K562 (cell line): ENCODE data around the gene ZSCAN21. TPM values are rescaled to one million over a fixed set of nuclear protein-coding genes. Genes with fewer than 3 reads are reported as not detected.
A peak's percentile ranks its signal among the peaks of the same experiment; 100 is the strongest.

Source experiments
- ATAC-seq: fragments of 200-7000 bp; cut with Tn5 transposase; 3 replicates; pipeline ENCODE4 v1.9.1; 2020; ENCODE audit warnings: moderate library complexity
- BruUV-seq: library from RNA; stranded (reverse); fragments of 400-500 nt; replicated peaks from 2 replicates; lab custom pipeline; 2021; lab: Mats Ljungman, UMichigan
- CTCF ChIA-PET: fragments of 300-600 bp; formaldehyde crosslinking; extraction: SDS; loops from one replicate; lab custom pipeline; 2021; ENCODE audit warnings: low intra/inter-chr PET ratio; lab: Yijun Ruan, JAX
- POLR2A ChIA-PET: fragments of 300-600, 350-650 bp; sonication (Branson Sonifier 250); formaldehyde crosslinking; extraction: SDS; loops from one replicate; lab custom pipeline; 2021; ENCODE audit warnings: antibody characterized with exemption, inconsistent platforms; lab: Yijun Ruan, JAX
- DNase-seq, 4 experiments: peaks; one replicate each; pipeline versions ENCODE4 v3.0.0 to v3.0.0-alpha.2; 2011 to 2018; ENCODE audit warnings: low spot score in 3 of 4, mixed read lengths in 3 of 4; ENCODE audit errors: extremely low read depth in 1 of 4
- FAIRE-seq: peaks from 2 replicates; lab custom pipeline; 2011; peaks lifted over from hg19 to GRCh38; lab: Jason Lieb, UNC
- H2AFZ ChIP-seq: 2 replicates; pipeline ENCODE4 v1.6.0; 2011; ENCODE audit warnings: low read depth, low read length, control low read depth, inconsistent platforms
- H3K27ac ChIP-seq: fragments of 200-600 bp; 3 replicates; pipeline ENCODE4 v1.8.0; 2011; ENCODE audit warnings: low read depth, mild to moderate bottlenecking, control low read depth, inconsistent platforms, low read length, moderate library complexity, mixed read lengths; ENCODE audit errors: extremely low read depth
- H3K27me3 ChIP-seq, 2 experiments: fragments of 300-600 bp in 1 of 2; 2 replicates in 1 of 2; 3 replicates in 1 of 2; pipeline versions ENCODE4 v1.6.0 to v1.8.0; 2011; ENCODE audit warnings: inconsistent platforms in 2 of 2, low read length in 2 of 2, mild to moderate bottlenecking in 1 of 2, mixed read lengths in 1 of 2, moderate library complexity in 1 of 2; ENCODE audit not compliant: control insufficient read depth in 2 of 2, insufficient read depth in 2 of 2
- H3K36me3 ChIP-seq: fragments of 300-600 bp; 3 replicates; pipeline ENCODE4 v1.8.0; 2011; ENCODE audit warnings: mild to moderate bottlenecking, low read length, inconsistent platforms; ENCODE audit not compliant: control insufficient read depth, insufficient read depth
- H3K4me1 ChIP-seq, 2 experiments: fragments of 200-600 bp in 1 of 2; replicated peaks in 1 of 2; 2 replicates in 1 of 2; 3 replicates in 1 of 2; pipeline versions ENCODE4 v1.5.1 to v1.8.0; 2011; ENCODE audit warnings: inconsistent platforms in 2 of 2, low read length in 2 of 2, mild to moderate bottlenecking in 1 of 2, mixed read lengths in 1 of 2, moderate library complexity in 1 of 2; ENCODE audit not compliant: control insufficient read depth in 2 of 2, insufficient read depth in 2 of 2
- H3K4me2 ChIP-seq: 2 replicates; pipeline ENCODE4 v1.6.1; 2011; ENCODE audit warnings: low read length, control low read depth, inconsistent platforms, mixed read lengths; ENCODE audit not compliant: insufficient read depth
- H3K4me3 ChIP-seq: fragments of 200-600 bp; sonication (generic), shearing (Covaris generic); 2 replicates; pipeline ENCODE4 v1.5.1; 2016; ENCODE audit warnings: control low read depth, inconsistent platforms
- H3K79me2 ChIP-seq: fragments of 200-600 bp; 3 replicates; pipeline ENCODE4 v1.8.0; 2011; ENCODE audit warnings: low read length, inconsistent platforms; ENCODE audit not compliant: control insufficient read depth, insufficient read depth
- H3K9ac ChIP-seq, 2 experiments: 2 replicates each; pipeline versions ENCODE4 v1.6.0 to v1.6.1; 2011; ENCODE audit warnings: low read depth in 2 of 2, low read length in 2 of 2, control low read depth in 1 of 2, inconsistent platforms in 1 of 2, mild to moderate bottlenecking in 1 of 2, mixed read lengths in 1 of 2; ENCODE audit not compliant: insufficient read depth in 1 of 2
- H3K9me1 ChIP-seq: one replicate; pipeline ENCODE4 v1.6.0; 2011; ENCODE audit warnings: inconsistent platforms, mild to moderate bottlenecking, low read length, moderate library complexity; ENCODE audit not compliant: control insufficient read depth, insufficient read depth
- H3K9me3 ChIP-seq: replicated peaks from 2 replicates; pipeline ENCODE4 v1.5.1; 2011; ENCODE audit warnings: low read depth, low read length, inconsistent platforms; ENCODE audit not compliant: control insufficient read depth, insufficient read depth
- H4K20me1 ChIP-seq: replicated peaks from 2 replicates; pipeline ENCODE4 v1.6.1; 2011; ENCODE audit warnings: low read length, inconsistent platforms, mixed read lengths; ENCODE audit not compliant: control insufficient read depth, insufficient read depth
- BMI1 ChIP-seq: fragments of 150-350 bp; IDR thresholded peaks from 2 replicates; pipeline ENCODE4 v1.6.1; 2014; ENCODE audit warnings: low read length
- CBX2 ChIP-seq: fragments of 200-600 bp; sonication (generic); IDR thresholded peaks from one replicate; pipeline ENCODE4 v1.6.1; 2012; ENCODE audit warnings: mild to moderate bottlenecking, low read length, inconsistent platforms; ENCODE audit not compliant: insufficient read depth, poor library complexity, severe bottlenecking
- CC2D1A ChIP-seq: fragments of 450-650 bp; IDR thresholded peaks from 2 replicates; pipeline ENCODE4 v1.6.1; 2017; ENCODE audit warnings: mild to moderate bottlenecking
- CCAR2 ChIP-seq: fragments of 200-400 bp; formaldehyde crosslinking; IDR thresholded peaks from 2 replicates; pipeline ENCODE4 v1.6.1; 2017; ENCODE audit warnings: mild to moderate bottlenecking, low read depth, low read length
- CSDE1 ChIP-seq, 2 experiments: fragments of 450-650 bp; IDR thresholded peaks; 2 replicates each; pipeline ENCODE4 v1.6.1; 2016; ENCODE audit warnings: mild to moderate bottlenecking in 1 of 2
- ELF2 ChIP-seq: fragments of 250-450 bp; sonication (Bioruptor Pico); IDR thresholded peaks from 2 replicates; pipeline ENCODE4 v1.5.0; 2021; ENCODE audit warnings: mild to moderate bottlenecking
- EWSR1 ChIP-seq: fragments of 450-650 bp; IDR thresholded peaks from 2 replicates; pipeline ENCODE4 v1.6.1; 2018; ENCODE audit warnings: borderline replicate concordance, mild to moderate bottlenecking, low read depth, moderate library complexity; ENCODE audit not compliant: partially characterized antibody
- MCM3 ChIP-seq: fragments of 450-650 bp; IDR thresholded peaks from 2 replicates; pipeline ENCODE4 v1.6.1; 2016
- NFATC3 ChIP-seq: fragments of 450-650 bp; IDR thresholded peaks from 2 replicates; pipeline ENCODE4 v1.6.1; 2017; ENCODE audit warnings: mild to moderate bottlenecking
- POLR2A ChIP-seq: fragments of 450-650 bp; conservative IDR thresholded peaks from 2 replicates; pipeline ENCODE4 v1.6.1; 2016
- ZBED1 ChIP-seq: IDR thresholded peaks from 2 replicates; pipeline ENCODE4 v1.6.1; 2014
- ZNF124 ChIP-seq: sonication (generic); formaldehyde crosslinking; IDR thresholded peaks from 2 replicates; pipeline ENCODE4 v1.8.1; 2022; ENCODE audit warnings: missing genetic modification reagents
- ZNF780A ChIP-seq: fragments of 250-450 bp; sonication (Bioruptor Pico); IDR thresholded peaks from 2 replicates; pipeline ENCODE4 v1.5.0; 2021; ENCODE audit warnings: mild to moderate bottlenecking
- WGBS: fragments of 100-300 bp; shearing (Covaris generic); methylation state at CpG from one replicate; pipeline ENCODE4 v1.1.6; 2016; ENCODE audit warnings: low coverage, mixed read lengths; ENCODE audit not compliant: insufficient coverage; ENCODE audit errors: missing lambda C conversion rate; 5-methylcytosine and 5-hydroxymethylcytosine counted together
- in situ Hi-C: fragments of 300-500 bp; cut with MboI; formaldehyde crosslinking; loops from 4 replicates; pipeline ENCODE4 v1.15.0; 2018; ENCODE audit warnings: inconsistent platforms, mixed read lengths
- intact Hi-C: fragments of 100-400 bp; cut with micrococcal nuclease; formaldehyde crosslinking; loops from 2 replicates; pipeline ENCODE4 v1.14.2; 2022
- polyA plus RNA-seq, 8 experiments: library from polyadenylated mRNA; depleted of rRNA in 4 of 8; stranded (reverse) in 5 of 8; unstranded in 3 of 8; fragments of >200 nt; fragmentation: Nextera tagmentation in 2 of 8; fragmentation: Illumina TruSeq in 1 of 8; extraction: Ambion mirVana in 2 of 8; extraction: Trizol in 1 of 8; gene quantifications; 2 replicates each; pipeline versions ENCODE4 v1.2.1 to v1.2.3, GENCODE V29; 2011 to 2014; ENCODE audit warnings: inconsistent platforms in 1 of 8, missing spikeins in 1 of 8
- total RNA-seq, 7 experiments: library from RNA; depleted of rRNA in 6 of 7; stranded (reverse); fragments of >200 nt in 6 of 7; fragmentation: Illumina TruSeq in 2 of 7; extraction: Trizol in 2 of 7; gene quantifications; 2 replicates each; pipeline versions ENCODE4 v1.2.1 to v1.2.3, GENCODE V29; 2011 to 2021; ENCODE audit warnings: low replicate concordance in 1 of 7
- TF ChIP-seq, protein P1 (sequence below), 2 experiments: fragments of 200-800 bp in 1 of 2; sonication (Bioruptor generic) in 1 of 2; sonication (generic) in 1 of 2; formaldehyde crosslinking in 1 of 2; IDR thresholded peaks in 1 of 2; conservative IDR thresholded peaks in 1 of 2; 2 replicates each; pipeline versions ENCODE4 v1.5.0 to v1.6.1; 2016 to 2020; ENCODE audit warnings: missing compliant biosample characterization in 1 of 2, missing genetic modification characterization in 1 of 2, missing genetic modification reagents in 1 of 2
- TF ChIP-seq, protein P2 (sequence below): sonication (generic); formaldehyde crosslinking; IDR thresholded peaks from 2 replicates; pipeline ENCODE4 v1.8.0; 2022; ENCODE audit warnings: mild to moderate bottlenecking, missing genetic modification reagents
- TF ChIP-seq, protein P3 (sequence below): fragments of 450-650 bp; IDR thresholded peaks from 2 replicates; pipeline ENCODE4 v1.6.1; 2016; ENCODE audit warnings: missing biosample characterization, missing genetic modification characterization
- TF ChIP-seq, protein P4 (sequence below): fragments of 250-450 bp; sonication (Bioruptor Pico); IDR thresholded peaks from 2 replicates; pipeline ENCODE4 v1.8.0; 2022; ENCODE audit warnings: inconsistent platforms, mild to moderate bottlenecking, moderate library complexity, borderline replicate concordance

Gene ZSCAN21
- total and polyA plus RNA-seq, 9 of the 15 experiments (the other 6 are each of a cell fraction or from before 2014, with no cell fraction given), result 5.9 to 15.5 (median 13.2) TPM

DNA sequence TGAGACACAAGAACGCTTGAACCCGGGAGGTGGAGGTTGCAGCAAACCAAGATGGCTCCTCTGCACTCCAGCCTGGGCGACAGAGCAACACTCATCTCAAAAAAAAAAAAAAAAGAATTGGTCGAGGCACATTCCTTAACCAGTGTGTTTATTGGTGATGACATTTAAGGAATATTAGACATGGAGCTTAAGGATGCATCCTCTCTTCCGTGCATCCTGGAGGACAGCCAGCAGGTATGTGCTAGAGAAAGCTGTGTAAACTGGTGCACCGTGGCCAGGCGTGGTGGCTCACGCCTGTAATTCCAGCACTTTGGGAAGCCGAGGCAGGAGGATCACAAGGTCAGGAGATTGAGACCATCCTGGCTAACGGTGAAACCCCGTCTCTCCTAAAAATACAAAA lies 22.4 kb upstream of the ZSCAN21 start:
- in situ Hi-C loops, result no loop called here
- Histone ChIP-seq H3K4me1 (no peaks in the 10 kb centered on the region), H4K20me1 (no peaks in the 10 kb centered on the region), H3K27ac (no peak overlapping the region), H3K4me3 (no peak overlapping the region), H3K9me3 (no peaks in the 10 kb centered on the region; the same call in 1 of the 2 replicates), H3K4me2 (no peak overlapping the region), H3K9me1 (no peaks in the 10 kb centered on the region), H3K9ac (no peak overlapping the region), H3K79me2 (peaks cover 6% of the 10 kb centered on the region; the same call in 2 of the 3 replicates), H2AFZ (no peak overlapping the region), H3K27me3 (no peaks in the 10 kb centered on the region), H3K36me3 (peaks cover 71% of the 10 kb centered on the region)
- ATAC-seq (peak; percentile 26; the same call in 2 of the 3 replicates), DNase-seq (no peak), FAIRE-seq (no peak)
- no TSS peak for BruUV-seq
- intact Hi-C loops, result no loop called here
- WGBS, result 87% methylated on average over 11 of the region's 11 CpGs
- ChIA-PET CTCF (no interaction called here), POLR2A (interaction anchor here (0.6 to 1.4 kb wide), 6 partner anchors 11 to 98 kb away, joined by 3 to 6 read pairs (median 4); no protein-coding TSS in a partner anchor)
- TF ChIP-seq CSDE1 (IDR thresholded peaks at IDR 0.05), result no peak
- TF ChIP-seq CCAR2, result no peak
- no peak for TF ChIP-seq ZNF780A (CRISPR knock-in tag)
- TF ChIP-seq CBX2, result no peak
- TF ChIP-seq, protein P1, sequence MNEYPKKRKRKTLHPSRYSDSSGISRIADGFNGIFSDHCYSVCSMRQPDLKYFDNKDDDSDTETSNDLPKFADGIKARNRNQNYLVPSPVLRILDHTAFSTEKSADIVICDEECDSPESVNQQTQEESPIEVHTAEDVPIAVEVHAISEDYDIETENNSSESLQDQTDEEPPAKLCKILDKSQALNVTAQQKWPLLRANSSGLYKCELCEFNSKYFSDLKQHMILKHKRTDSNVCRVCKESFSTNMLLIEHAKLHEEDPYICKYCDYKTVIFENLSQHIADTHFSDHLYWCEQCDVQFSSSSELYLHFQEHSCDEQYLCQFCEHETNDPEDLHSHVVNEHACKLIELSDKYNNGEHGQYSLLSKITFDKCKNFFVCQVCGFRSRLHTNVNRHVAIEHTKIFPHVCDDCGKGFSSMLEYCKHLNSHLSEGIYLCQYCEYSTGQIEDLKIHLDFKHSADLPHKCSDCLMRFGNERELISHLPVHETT (CRISPR knock-in tag; conservative IDR thresholded peaks at IDR 0.05 in 1 of 2, IDR thresholded peaks at IDR 0.05 in 1 of 2), result no peak
- TF ChIP-seq, protein P2, sequence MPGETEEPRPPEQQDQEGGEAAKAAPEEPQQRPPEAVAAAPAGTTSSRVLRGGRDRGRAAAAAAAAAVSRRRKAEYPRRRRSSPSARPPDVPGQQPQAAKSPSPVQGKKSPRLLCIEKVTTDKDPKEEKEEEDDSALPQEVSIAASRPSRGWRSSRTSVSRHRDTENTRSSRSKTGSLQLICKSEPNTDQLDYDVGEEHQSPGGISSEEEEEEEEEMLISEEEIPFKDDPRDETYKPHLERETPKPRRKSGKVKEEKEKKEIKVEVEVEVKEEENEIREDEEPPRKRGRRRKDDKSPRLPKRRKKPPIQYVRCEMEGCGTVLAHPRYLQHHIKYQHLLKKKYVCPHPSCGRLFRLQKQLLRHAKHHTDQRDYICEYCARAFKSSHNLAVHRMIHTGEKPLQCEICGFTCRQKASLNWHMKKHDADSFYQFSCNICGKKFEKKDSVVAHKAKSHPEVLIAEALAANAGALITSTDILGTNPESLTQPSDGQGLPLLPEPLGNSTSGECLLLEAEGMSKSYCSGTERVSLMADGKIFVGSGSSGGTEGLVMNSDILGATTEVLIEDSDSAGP (CRISPR knock-in tag), result no peak
- TF ChIP-seq NFATC3, result no peak
- TF ChIP-seq BMI1, result no peak
- TF ChIP-seq ZNF124 (CRISPR knock-in tag), result no peak
- TF ChIP-seq MCM3, result no peak
- no peak for TF ChIP-seq EWSR1
- TF ChIP-seq ZBED1, result no peak
- no peak for TF ChIP-seq ELF2
- TF ChIP-seq, protein P3, sequence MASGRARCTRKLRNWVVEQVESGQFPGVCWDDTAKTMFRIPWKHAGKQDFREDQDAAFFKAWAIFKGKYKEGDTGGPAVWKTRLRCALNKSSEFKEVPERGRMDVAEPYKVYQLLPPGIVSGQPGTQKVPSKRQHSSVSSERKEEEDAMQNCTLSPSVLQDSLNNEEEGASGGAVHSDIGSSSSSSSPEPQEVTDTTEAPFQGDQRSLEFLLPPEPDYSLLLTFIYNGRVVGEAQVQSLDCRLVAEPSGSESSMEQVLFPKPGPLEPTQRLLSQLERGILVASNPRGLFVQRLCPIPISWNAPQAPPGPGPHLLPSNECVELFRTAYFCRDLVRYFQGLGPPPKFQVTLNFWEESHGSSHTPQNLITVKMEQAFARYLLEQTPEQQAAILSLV (tag), result no peak
- TF ChIP-seq, protein P4, sequence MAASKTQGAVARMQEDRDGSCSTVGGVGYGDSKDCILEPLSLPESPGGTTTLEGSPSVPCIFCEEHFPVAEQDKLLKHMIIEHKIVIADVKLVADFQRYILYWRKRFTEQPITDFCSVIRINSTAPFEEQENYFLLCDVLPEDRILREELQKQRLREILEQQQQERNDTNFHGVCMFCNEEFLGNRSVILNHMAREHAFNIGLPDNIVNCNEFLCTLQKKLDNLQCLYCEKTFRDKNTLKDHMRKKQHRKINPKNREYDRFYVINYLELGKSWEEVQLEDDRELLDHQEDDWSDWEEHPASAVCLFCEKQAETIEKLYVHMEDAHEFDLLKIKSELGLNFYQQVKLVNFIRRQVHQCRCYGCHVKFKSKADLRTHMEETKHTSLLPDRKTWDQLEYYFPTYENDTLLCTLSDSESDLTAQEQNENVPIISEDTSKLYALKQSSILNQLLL (CRISPR knock-in tag), result no peak
- TF ChIP-seq POLR2A, result peak; percentile 48; the same call in 1 of the 2 replicates
- TF ChIP-seq CC2D1A, result no peak
